DMS53 (cell line): ENCODE data around the gene SLC9C2.
"Not testable (repeated sequence)": the region's sequence is repeated elsewhere in the genome, so short reads cannot be mapped to it uniquely, and the experiment has no call there.

Experiments used
- DNase-seq: peaks from one replicate; lab custom pipeline; 2025; lab: John Stamatoyannopoulos, UW

SLC9C2 gene

DNA sequence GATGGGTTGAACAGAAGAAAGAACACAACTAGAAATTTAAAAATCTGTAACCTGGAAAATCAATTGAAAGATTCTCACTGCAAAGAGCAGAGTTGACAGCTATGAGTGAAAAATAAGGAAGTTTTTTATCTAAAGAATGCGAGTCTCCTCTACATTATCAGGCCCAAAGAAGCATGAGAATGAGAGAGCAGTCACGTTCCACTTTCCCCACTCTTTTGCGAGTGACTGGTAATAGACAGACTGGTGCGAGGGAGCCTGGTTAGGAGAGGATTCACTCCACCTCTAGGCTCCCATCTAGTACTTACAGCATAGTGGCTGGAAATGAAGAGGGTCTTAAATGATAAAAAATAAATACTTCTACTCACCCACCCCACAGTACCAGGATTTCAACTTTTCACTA is 73.8 kb downstream of the SLC9C2 start:
- no peak for DNase-seq

GRCh38 chr1:173527151-173527826 is 75.6 kb downstream of the SLC9C2 start:
- DNase-seq: peak; percentile 25

GRCh38 chr1:173525926-173526325 is 76.9 kb downstream of the SLC9C2 start:
- no peak for DNase-seq

- DNase-seq: no peak
These were observed 79.5 kb downstream of the SLC9C2 start for GRCh38 chr1:173523329-173523728.

GRCh38 chr1:173520799-173521198 is 82.1 kb downstream of the SLC9C2 start:
- DNase-seq: no peak

GRCh38 chr1:173514503-173514902 is 88.4 kb downstream of the SLC9C2 start:
- DNase-seq: not testable (repeated sequence)

- no peak for DNase-seq
These were observed 93.1 kb downstream of the SLC9C2 start for GRCh38 chr1:173509797-173510196.

GRCh38 chr1:173508541-173508940 is 94.3 kb downstream of the SLC9C2 start:
- DNase-seq: no peak

GRCh38 chr1:173507847-173508209 is 95.0 kb downstream of the SLC9C2 start:
- DNase-seq: peak; percentile 26

DNA sequence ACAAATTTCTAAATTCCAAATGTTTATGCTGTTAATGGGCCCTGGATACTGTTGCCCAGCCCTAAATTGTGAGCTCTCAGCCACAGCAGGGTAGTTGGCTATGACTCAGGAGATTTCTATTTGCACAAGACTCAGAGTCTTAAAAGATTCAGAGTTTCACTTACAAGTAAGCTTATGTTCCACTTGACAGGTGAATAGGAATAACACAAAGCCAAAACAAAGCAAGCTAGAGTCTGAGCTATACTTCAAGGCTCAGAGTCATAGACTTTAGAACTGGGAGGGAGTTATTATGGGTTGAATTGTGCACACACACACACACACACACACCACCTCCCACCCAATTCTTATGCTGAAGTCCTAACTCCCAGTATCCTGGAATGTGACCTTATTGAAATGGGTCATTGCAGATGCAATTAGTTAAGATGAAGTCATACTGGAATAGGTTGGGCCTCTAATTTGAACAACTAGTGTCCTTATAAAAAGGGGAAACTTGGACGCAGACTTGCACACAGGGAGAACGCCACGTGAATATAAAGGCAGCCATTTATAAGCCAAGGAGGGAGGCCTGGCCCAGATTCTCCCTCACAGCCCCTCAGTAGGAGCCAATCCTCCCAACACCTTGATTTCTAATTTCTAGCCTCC is 95.5 kb downstream of the SLC9C2 start:
- DNase-seq: peak; percentile 42

DNA sequence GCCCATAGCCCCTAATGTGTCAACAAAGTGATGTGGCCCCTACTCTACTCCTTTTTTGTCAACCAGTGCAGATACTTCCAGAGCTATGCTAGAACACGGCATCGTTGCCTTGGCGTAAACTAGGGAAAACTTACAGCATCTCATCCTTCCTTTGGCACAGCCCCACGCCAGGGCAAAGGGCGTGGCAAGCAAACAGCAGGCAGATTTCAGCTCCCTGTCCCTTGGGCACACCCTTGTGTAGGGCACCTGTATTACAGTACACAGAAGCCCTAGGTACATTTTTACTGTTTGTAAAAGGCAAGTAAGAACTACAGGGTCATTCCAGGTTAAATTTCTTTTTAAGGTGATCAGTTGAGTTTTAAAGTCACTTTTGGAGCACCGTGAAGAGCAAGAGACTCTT is 96.4 kb downstream of the SLC9C2 start:
- DNase-seq: peak; percentile 43

GRCh38 chr1:173505391-173505790 is 97.5 kb downstream of the SLC9C2 start:
- DNase-seq: no peak

DNA sequence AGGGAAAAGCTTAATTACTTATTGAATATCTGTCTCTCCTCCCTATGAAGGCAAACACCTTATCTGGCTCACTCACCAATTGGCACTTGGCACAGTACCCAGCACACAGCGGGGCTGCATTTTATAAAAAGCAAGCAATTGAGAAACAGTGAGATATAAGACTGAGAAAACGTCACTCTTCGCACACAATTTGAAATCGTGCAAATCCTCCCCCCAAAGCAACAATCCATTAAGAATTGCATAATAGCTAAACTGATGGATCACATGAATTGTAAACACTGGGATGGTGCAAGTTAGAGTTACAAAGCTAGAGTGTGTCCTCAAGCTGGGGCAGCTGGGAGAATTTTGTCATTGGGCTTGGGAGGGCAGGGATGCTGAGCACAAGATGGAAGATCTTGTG is 98.6 kb downstream of the SLC9C2 start:
- DNase-seq: no peak

- peak; percentile 7 for DNase-seq
These were observed 99.5 kb downstream of the SLC9C2 start for GRCh38 chr1:173503391-173503790.

GRCh38 chr1:173502104-173502503 is 100.8 kb downstream of the SLC9C2 start:
- DNase-seq: peak; percentile 51

GRCh38 chr1:173499729-173500128 is 103.1 kb downstream of the SLC9C2 start:
- DNase-seq: no peak

DNA sequence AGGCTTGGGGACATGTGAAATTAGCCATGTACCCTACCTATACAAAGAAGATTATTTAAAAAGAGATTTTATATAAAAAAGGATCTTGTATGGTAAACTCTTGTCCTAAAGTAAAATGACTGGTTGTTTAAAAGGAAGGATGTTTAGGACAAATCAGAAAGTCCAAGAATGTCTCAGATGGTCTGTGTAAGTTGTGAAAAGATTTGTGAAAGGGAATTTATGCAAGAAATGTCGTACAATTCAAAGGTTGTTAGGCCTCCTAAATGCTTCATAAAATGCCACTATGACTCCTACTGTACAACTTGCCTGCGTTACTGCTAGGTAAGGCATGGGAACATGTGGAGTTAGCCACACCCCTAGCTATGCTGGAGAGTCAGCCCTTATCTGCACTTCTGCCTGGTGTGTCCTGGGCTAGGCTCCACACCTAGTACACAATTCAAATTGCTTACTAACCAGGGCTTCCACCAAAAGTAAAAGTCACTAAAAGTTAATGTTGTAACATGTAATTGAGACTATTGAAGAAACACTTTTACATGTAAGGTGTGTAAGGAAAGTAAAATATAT is 106.0 kb downstream of the SLC9C2 start:
- peak; percentile 5 for DNase-seq

- no peak for DNase-seq
These were observed 107.1 kb downstream of the SLC9C2 start for GRCh38 chr1:173495609-173496267.

DNA sequence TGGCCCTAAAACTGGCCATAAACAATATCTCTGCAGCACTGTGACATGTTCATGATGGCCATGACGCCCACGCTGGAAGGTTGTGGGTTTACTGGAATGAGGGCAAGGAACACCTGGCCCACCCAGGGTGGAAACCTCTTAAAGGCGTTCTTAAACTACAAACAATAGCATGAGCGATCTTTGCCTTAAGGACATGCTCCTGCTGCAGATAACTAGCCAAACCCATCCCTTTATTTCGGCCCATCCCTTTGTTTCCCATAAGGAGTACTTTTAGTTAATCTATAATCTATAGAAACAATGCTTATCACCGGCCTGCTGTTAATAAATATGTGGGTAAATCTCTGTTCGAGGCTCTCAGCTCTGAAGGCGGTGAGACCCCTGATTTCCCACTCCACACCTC is 109.7 kb downstream of the SLC9C2 start:
- DNase-seq: not testable (repeated sequence)

- DNase-seq: no peak
These were observed 111.4 kb downstream of the SLC9C2 start for GRCh38 chr1:173491508-173491907.

DNA sequence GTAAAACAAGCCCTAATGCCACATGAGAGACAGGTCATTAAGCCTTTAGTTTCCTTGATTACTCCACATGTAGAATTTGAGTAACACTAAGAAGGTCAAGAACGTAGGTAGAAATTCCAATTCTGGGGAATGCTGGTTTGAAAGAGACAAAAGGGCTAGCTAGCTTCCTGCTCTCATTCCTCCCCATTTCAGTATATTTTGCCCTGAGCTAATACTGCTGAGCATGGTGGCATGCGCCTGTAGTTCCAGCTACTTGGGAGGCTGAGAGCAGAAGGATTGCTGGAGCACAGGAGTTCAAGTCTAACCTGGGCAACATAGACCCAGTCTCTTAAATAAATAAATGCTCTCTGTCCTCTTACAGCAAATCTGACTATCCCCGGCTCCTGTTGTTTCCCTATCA is 112.9 kb downstream of the SLC9C2 start:
- no peak for DNase-seq

DNA sequence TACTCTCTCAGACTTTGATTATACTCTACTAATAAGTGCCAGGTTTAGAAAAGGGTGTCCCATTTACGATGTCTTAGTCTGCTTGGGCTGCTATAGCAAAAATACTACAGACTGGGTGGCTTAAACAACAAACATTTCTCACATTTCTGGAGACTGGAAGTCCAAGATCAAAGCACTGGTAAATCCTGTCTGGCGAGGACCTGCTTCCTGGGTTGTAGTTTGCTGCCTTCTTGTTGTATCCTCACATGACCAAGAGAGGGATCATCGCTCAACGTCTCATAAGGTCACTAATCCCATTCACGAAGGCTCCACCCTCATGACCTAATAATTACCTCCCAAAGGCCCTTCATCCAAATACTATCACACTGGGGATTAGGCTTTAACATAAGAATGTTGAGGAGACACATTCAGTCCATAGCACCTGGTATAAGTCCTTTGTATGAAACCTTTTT is 113.7 kb downstream of the SLC9C2 start:
- peak; percentile 56 for DNase-seq

GRCh38 chr1:173488001-173488400 is 114.9 kb downstream of the SLC9C2 start:
- DNase-seq: peak; percentile 20
